ENCODE measurements around the gene LCORL. TPM values are rescaled to one million over a fixed set of nuclear protein-coding genes. Genes with fewer than 3 reads are reported as not detected.

The LCORL gene
- total RNA-seq, 3 donors from 2014 or later: 23.9 to 34.1 (median 29.6) TPM

DNA sequence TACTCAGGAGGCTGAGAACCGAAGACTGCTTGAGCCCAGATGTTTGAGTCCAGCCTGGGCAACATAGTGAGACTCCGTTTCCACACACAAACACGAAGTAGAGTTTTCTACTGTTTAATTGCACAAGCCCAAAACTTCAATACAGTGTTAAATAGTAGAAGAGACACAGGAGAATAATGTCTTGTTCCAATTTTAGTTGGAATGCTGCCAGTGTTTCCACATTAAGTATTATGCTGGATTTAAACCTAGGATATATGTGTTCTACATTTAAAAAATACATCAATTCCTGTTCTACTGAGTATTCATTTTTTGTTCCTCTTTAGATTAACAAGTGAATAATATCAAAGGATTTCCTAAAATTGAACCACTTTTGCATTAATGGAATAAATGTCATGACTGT is 91.3 kb downstream of the LCORL start:
- intact Hi-C loops (cut with DNase I; ENCODE audit: low total_unique reads): no loop called here
- Histone ChIP-seq H3K4me3 (no peak overlapping the region), H3K9me3 (peaks cover 0 to 6% of the 10 kb centered on the region in 2 donors), H3K27me3 (no peaks in the 10 kb centered on the region), H3K27ac (no peak overlapping the region), H3K4me1 (no peaks in the 10 kb centered on the region), H3K36me3 (peaks cover 3% of the 10 kb centered on the region)
- DNase-seq (ENCODE audit: low spot score in 2 of 2): no peak
- TF ChIP-seq CTCF (IDR thresholded peaks at IDR 0.05) (no peak), POLR2AphosphoS5 (IDR thresholded peaks at IDR 0.05) (no peak), POLR2A (IDR thresholded peaks at IDR 0.05) (no peak)

GRCh38 chr4:17924189-17924588 is 97.4 kb downstream of the LCORL start:
- TF ChIP-seq CTCF (IDR thresholded peaks at IDR 0.05) (no peak), POLR2AphosphoS5 (IDR thresholded peaks at IDR 0.05) (no peak), POLR2A (IDR thresholded peaks at IDR 0.05) (no peak)
- intact Hi-C loops (cut with DNase I; ENCODE audit: low total_unique reads): no loop called here
- no peaks in the 10 kb centered on the region for H3K27me3 ChIP-seq

GRCh38 chr4:17921451-17921850 is 100.1 kb downstream of the LCORL start:
- Histone ChIP-seq H3K27ac (no peak overlapping the region), H3K4me3 (no peak overlapping the region), H3K36me3 (no peaks in the 10 kb centered on the region), H3K9me3 (no peaks in the 10 kb centered on the region), H3K27me3 (no peaks in the 10 kb centered on the region), H3K4me1 (no peaks in the 10 kb centered on the region)
- TF ChIP-seq POLR2AphosphoS5 (IDR thresholded peaks at IDR 0.05): no peak
- no peak for TF ChIP-seq POLR2A (IDR thresholded peaks at IDR 0.05)
- TF ChIP-seq CTCF (IDR thresholded peaks at IDR 0.05): no peak
- no peak for DNase-seq (ENCODE audit: low spot score in 2 of 2)
- intact Hi-C loops (cut with DNase I; ENCODE audit: low total_unique reads): no loop called here

More at GRCh38 chr4:17924189-17924588, 97.4 kb downstream of the LCORL start:
- Histone ChIP-seq H3K9me3 (no peaks in the 10 kb centered on the region), H3K4me1 (no peaks in the 10 kb centered on the region), H3K4me3 (no peak overlapping the region), H3K27ac (no peak overlapping the region), H3K36me3 (no peaks in the 10 kb centered on the region)
- no peak for DNase-seq (ENCODE audit: low spot score in 2 of 2)

DNA sequence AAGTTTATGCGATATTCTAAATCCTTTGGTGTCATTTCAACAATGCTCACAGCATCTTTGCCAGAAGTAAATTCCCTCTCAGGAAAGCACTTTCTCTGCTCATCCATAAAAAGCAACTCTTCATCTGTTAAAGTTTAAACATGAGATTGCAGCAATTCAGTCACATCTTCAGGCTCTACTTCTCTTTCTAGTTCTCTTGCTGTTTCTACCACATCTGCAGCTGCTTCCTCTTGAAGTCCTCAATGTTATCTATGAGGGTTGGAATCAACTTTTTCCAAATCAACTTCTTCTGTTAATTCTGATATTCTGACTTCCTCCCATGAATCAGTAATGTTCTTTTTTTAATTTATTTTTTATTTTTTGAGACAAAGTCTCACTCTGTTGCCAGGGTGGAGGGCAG is 100.9 kb downstream of the LCORL start:
- DNase-seq (ENCODE audit: low spot score in 2 of 2): no peak
- H3K4me1 ChIP-seq: no peaks in the 10 kb centered on the region

DNA sequence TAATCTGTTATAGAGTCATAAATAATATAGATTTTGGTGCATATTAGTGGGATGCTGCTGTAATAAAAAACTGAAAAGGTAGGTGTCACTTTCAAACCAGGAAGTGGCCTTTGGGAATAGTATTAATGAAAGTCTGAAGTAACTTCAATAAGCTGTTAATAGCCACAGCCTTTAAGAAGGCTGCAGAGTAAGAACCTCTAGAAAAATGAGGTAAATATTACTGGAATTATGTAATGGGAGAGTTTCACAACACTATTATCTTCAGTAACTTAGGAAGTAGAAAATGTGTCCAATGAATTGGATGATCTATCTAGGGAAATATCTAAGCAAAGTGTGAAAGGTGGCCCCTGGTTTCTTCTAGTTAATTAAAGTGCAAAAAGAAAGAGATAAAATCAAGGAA is 106.1 kb downstream of the LCORL start:
- H3K4me3 ChIP-seq: no peak overlapping the region
- H3K27ac ChIP-seq: no peak overlapping the region
- TF ChIP-seq POLR2AphosphoS5 (IDR thresholded peaks at IDR 0.05): no peak
- TF ChIP-seq CTCF (IDR thresholded peaks at IDR 0.05): no peak
- no peak for TF ChIP-seq POLR2A (IDR thresholded peaks at IDR 0.05)
- H3K27me3 ChIP-seq: no peaks in the 10 kb centered on the region
- H3K4me1 ChIP-seq: no peaks in the 10 kb centered on the region
- no peak for DNase-seq (ENCODE audit: low spot score in 2 of 2)
- H3K36me3 ChIP-seq: no peaks in the 10 kb centered on the region
- intact Hi-C loops (cut with DNase I; ENCODE audit: low total_unique reads): no loop called here
- H3K9me3 ChIP-seq: no peaks in the 10 kb centered on the region

More for the DNA sequence above, 100.9 kb downstream of the LCORL start:
- intact Hi-C loops (cut with DNase I; ENCODE audit: low total_unique reads): no loop called here
- Histone ChIP-seq H3K27ac (no peak overlapping the region), H3K36me3 (no peaks in the 10 kb centered on the region), H3K4me3 (no peak overlapping the region), H3K27me3 (no peaks in the 10 kb centered on the region), H3K9me3 (no peaks in the 10 kb centered on the region)
- TF ChIP-seq POLR2AphosphoS5 (IDR thresholded peaks at IDR 0.05) (no peak), POLR2A (IDR thresholded peaks at IDR 0.05) (no peak), CTCF (IDR thresholded peaks at IDR 0.05) (no peak)

All from breast epithelium (tissue), 4 donors.